Skeletal muscle tissue (tissue), 4 donors: ENCODE measurements around the gene CSRP2. TPM values are rescaled to one million over a fixed set of nuclear protein-coding genes. Genes with fewer than 3 reads are reported as not detected.
A peak's percentile ranks its signal among the peaks of the same experiment; 100 is the strongest.

ENCODE experiments used
- H3K27ac ChIP-seq: one replicate; pipeline ENCODE4 v1.7.0; 2013; ENCODE audit warnings: mild to moderate bottlenecking, low read depth, low read length, inconsistent platforms
- H3K27me3 ChIP-seq, 3 donors: one replicate each; pipeline ENCODE4 v1.7.0; 2013; ENCODE audit warnings: low read length in 3 of 3; ENCODE audit not compliant: control insufficient read depth in 3 of 3, insufficient read depth in 3 of 3
- H3K36me3 ChIP-seq, 3 donors: one replicate each; pipeline ENCODE4 v1.7.0; 2013; ENCODE audit warnings: low read length in 3 of 3; ENCODE audit not compliant: control insufficient read depth in 3 of 3, insufficient read depth in 3 of 3
- H3K4me1 ChIP-seq, 3 donors: one replicate each; pipeline ENCODE4 v1.7.0; 2013; ENCODE audit warnings: low read length in 3 of 3, mild to moderate bottlenecking in 3 of 3; ENCODE audit not compliant: control insufficient read depth in 3 of 3, insufficient read depth in 3 of 3
- H3K4me3 ChIP-seq, 3 donors: one replicate each; pipeline ENCODE4 v1.7.0; 2013; ENCODE audit warnings: low read length in 3 of 3
- H3K9ac ChIP-seq, 3 donors: one replicate each; pipeline ENCODE4 v1.7.0; 2013; ENCODE audit warnings: low read length in 3 of 3, mild to moderate bottlenecking in 3 of 3, moderate library complexity in 2 of 3, low read depth in 1 of 3
- H3K9me3 ChIP-seq, 3 donors: one replicate each; pipeline ENCODE4 v1.7.0; 2013; ENCODE audit warnings: low read length in 3 of 3; ENCODE audit not compliant: control insufficient read depth in 3 of 3
- total RNA-seq: library from RNA; depleted of rRNA; stranded (reverse); fragments of >200 nt; gene quantifications from one replicate; pipeline ENCODE4 v1.2.3, GENCODE V29; 2014
- donor health status: Osteomylitis.

The CSRP2 gene
- total RNA-seq = 20.4 TPM

- Histone ChIP-seq H3K4me1 (peaks cover 4 to 12% (median 9%) of the 10 kb centered on the region in 3 donors), H3K4me3 (peak within 1 kb of the TSS; percentile 65 to 79 (median 71)), H3K27me3 (peaks cover 0 to 5% (median 4%) of the 10 kb centered on the region in 3 donors), H3K9ac (peak within 1 kb of the TSS; percentile 70 to 82 (median 74)), H3K9me3 (no peaks in the 10 kb centered on the region), H3K27ac (peak within 1 kb of the TSS; percentile 83), H3K36me3 (no peaks in the 10 kb centered on the region)
Observed at GRCh38 chr12:76878899-76879709, at the start of gene CSRP2. Gene CSRP2, minus strand, starts transcription at chr12:76879019. Its CDS starts 12,759 bp downstream, at chr12:76866260.

GRCh38 chr12:76927170-76927784, 48.5 kb upstream of the CSRP2 start:
- Histone ChIP-seq H3K27me3 (no peaks in the 10 kb centered on the region), H3K9ac (no peak overlapping the region), H3K36me3 (no peaks in the 10 kb centered on the region), H3K4me1 (no peaks in the 10 kb centered on the region), H3K9me3 (no peaks in the 10 kb centered on the region), H3K4me3 (no peak overlapping the region), H3K27ac (no peak overlapping the region)

GRCh38 chr12:76925135-76925534, 46.3 kb upstream of the CSRP2 start:
- H3K36me3 ChIP-seq = no peaks in the 10 kb centered on the region
- no peak overlapping the region for H3K27ac ChIP-seq

GRCh38 chr12:76922866-76923265, 44.0 kb upstream of the CSRP2 start:
- Histone ChIP-seq H3K9ac (no peak overlapping the region), H3K9me3 (no peaks in the 10 kb centered on the region), H3K4me3 (no peak overlapping the region), H3K27ac (no peak overlapping the region), H3K27me3 (no peaks in the 10 kb centered on the region), H3K4me1 (no peaks in the 10 kb centered on the region), H3K36me3 (no peaks in the 10 kb centered on the region)

More at GRCh38 chr12:76925135-76925534, 46.3 kb upstream of the CSRP2 start:
- Histone ChIP-seq H3K9me3 (no peaks in the 10 kb centered on the region), H3K9ac (no peak overlapping the region), H3K4me3 (no peak overlapping the region), H3K27me3 (no peaks in the 10 kb centered on the region), H3K4me1 (no peaks in the 10 kb centered on the region)

- Histone ChIP-seq H3K4me3 (no peak overlapping the region), H3K9me3 (no peaks in the 10 kb centered on the region), H3K4me1 (no peaks in the 10 kb centered on the region), H3K27ac (no peak overlapping the region), H3K9ac (no peak overlapping the region), H3K36me3 (no peaks in the 10 kb centered on the region), H3K27me3 (no peaks in the 10 kb centered on the region)
Observed at GRCh38 chr12:76921891-76922664, 43.3 kb upstream of the CSRP2 start.

- Histone ChIP-seq H3K27ac (no peak overlapping the region), H3K4me3 (no peak overlapping the region), H3K27me3 (no peaks in the 10 kb centered on the region)
Observed at GRCh38 chr12:76921100-76921471, 42.3 kb upstream of the CSRP2 start.

GRCh38 chr12:76920172-76921099, 41.6 kb upstream of the CSRP2 start:
- Histone ChIP-seq H3K9ac (no peak overlapping the region), H3K9me3 (no peaks in the 10 kb centered on the region), H3K4me1 (peaks cover 0 to 1% (median 0%) of the 10 kb centered on the region in 3 donors), H3K27ac (no peak overlapping the region), H3K4me3 (no peak overlapping the region), H3K27me3 (no peaks in the 10 kb centered on the region), H3K36me3 (no peaks in the 10 kb centered on the region)

More at GRCh38 chr12:76921100-76921471, 42.3 kb upstream of the CSRP2 start:
- Histone ChIP-seq H3K4me1 (no peaks in the 10 kb centered on the region), H3K9ac (no peak overlapping the region), H3K36me3 (no peaks in the 10 kb centered on the region), H3K9me3 (no peaks in the 10 kb centered on the region)

GRCh38 chr12:76919383-76920171, 40.8 kb upstream of the CSRP2 start:
- H3K27me3 ChIP-seq = no peaks in the 10 kb centered on the region
- no peak overlapping the region for H3K9ac ChIP-seq
- peaks cover 0 to 3% (median 0%) of the 10 kb centered on the region in 3 donors for H3K4me1 ChIP-seq
- H3K36me3 ChIP-seq = no peaks in the 10 kb centered on the region
- H3K27ac ChIP-seq = no peak overlapping the region
- H3K4me3 ChIP-seq = no peak overlapping the region
- no peaks in the 10 kb centered on the region for H3K9me3 ChIP-seq

GRCh38 chr12:76916170-76916540, 37.3 kb upstream of the CSRP2 start:
- peaks cover 0 to 5% (median 0%) of the 10 kb centered on the region in 3 donors for H3K4me1 ChIP-seq
- no peaks in the 10 kb centered on the region for H3K36me3 ChIP-seq
- no peaks in the 10 kb centered on the region for H3K9me3 ChIP-seq
- H3K27me3 ChIP-seq = no peaks in the 10 kb centered on the region
- H3K4me3 ChIP-seq = no peak overlapping the region
- H3K27ac ChIP-seq = no peak overlapping the region
- H3K9ac ChIP-seq = no peak overlapping the region
